SKM-1 (cell line): ENCODE results near the gene KANK2.

ENCODE experiments used
- DNase-seq: peaks from one replicate; lab custom pipeline; 2025; ENCODE audit not compliant: unreplicated experiment; lab: John Stamatoyannopoulos, UW

The KANK2 gene

DNA sequence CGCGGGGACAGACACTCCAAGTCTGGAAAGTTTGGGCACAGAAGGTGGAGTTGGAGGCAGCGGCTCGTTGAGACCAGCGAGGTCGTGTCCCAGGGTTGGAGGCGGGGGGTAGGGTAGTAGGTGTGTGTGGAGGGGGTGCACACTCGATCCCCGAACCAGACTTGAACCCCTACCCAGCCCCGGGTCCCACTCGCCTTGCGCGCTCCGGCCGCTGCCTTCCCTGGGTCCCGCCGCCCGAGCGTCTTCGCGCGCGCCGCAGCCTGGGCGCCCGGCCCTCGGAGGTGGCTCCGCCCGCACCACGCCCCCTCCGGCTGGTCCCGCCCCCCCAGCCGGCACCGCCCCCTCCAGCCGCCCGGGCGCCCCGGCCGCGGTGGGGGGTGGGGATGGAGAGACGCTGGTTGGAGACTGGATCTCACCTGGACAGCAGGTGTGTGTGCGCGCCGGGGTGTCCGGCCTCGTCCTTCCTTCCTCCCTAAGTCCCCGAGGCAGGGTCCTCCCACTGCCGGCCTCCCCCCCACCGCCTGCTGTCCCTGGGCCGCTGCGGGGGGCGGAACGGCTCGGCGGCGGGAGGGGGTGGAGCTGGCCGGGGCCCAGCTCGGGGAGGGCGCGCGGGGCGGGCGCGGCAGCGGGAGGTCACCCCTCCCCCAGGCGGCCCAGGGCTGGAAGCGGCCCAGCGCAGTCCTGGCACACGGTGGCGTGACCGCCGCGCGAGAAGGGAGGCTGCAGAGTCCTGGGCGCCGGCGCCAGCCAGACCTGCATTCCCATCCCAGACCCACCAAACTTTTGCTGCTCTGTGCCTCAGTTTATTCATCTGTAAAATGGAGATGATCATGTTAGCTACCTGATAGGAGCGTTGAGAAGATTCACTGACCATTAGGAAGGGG, at the start of gene KANK2:
Gene KANK2 (minus strand): TSS at position 255 of the 884 bp plus-strand sequence. CDS start 3,034 bp downstream, outside the sequence.
- peak; percentile 65 for DNase-seq

DNA sequence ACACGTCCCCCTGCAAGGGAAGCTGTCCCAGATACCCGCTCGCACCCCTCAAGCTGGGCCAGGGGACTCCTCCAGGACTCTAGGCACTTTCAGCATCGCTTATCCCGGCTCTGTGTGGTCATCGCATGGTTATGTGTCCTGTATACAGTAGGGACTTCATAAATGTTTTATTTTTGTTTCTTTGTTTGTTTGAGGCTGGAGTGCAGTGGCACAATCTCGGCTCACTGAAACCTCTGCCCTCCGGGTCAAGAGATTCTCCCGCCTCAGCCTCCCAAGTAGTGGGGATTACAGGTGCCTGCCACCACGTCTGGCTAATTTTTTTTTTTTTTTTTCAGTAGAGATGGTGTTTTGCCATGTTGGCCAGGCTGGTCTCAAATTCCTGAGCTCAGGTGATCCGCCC, 49.6 kb upstream of the KANK2 start:
- no peak for DNase-seq

GRCh38 chr19:11244846-11245589, 47.7 kb upstream of the KANK2 start:
- no peak for DNase-seq

DNA sequence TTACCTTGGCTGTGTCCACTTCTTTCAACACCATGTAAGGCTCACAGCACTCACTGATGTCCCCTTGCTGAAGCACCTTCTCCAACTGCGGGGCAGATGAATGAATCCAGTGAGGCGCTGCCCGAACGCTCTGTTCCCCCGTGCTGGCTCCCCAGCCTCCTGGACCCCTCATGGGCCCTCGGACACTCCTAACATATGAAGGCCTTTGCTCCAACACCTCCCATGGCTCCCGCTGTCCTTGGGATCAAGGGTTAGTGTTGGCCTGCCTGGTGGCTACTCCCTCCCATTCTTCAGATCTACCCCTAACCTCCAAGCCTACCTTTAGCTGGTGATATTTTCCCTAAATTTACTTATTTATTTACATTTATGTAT, 46.4 kb upstream of the KANK2 start:
- no peak for DNase-seq

DNA sequence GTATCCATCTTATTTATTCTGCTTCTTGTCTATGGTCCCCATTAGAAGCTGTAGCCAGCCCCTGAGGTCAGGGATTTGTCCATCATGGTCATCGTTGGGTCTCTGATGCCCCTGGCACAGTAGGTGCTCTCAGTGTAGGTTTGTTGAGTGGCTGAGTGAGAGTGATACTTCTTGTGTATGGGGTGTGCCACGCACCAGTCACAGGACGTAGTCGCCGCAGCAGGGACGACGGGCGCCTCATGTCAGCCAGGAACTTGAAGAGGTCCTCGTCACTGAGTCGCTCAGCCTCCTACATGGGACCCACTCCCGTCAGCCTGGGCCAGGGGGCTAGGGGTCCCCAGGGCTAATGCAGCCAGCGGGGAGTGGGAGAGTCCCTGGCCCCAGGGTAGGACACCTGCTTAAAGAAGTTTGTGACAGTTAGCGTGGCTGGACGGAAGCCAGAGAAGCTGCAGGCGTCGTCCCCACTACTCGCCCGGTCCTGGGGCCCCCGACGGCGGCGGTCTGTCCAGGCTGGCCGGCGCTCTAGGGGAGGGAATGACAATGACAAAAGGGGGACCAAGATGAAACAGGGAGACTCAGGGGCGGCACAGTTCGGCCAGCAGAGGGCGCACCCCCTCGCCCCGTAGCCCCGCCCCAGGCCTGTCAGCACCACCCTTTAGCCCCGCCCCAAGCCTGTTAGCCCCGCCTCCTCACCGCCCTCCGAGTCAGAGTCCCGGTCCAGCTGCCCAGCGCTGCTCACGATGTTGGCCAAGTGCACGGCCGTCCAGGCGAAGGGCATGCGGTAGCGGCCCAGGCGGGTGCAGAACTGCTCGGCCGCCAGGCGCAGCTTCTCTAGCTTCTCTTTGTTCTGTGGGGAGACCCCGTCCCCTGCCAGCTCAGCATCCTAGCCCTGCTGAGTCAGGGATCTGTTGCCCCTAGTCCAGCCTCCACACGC, 45.8 kb upstream of the KANK2 start:
- peak; percentile 57 for DNase-seq

GRCh38 chr19:11242025-11242424, 44.7 kb upstream of the KANK2 start:
- no peak for DNase-seq

DNA sequence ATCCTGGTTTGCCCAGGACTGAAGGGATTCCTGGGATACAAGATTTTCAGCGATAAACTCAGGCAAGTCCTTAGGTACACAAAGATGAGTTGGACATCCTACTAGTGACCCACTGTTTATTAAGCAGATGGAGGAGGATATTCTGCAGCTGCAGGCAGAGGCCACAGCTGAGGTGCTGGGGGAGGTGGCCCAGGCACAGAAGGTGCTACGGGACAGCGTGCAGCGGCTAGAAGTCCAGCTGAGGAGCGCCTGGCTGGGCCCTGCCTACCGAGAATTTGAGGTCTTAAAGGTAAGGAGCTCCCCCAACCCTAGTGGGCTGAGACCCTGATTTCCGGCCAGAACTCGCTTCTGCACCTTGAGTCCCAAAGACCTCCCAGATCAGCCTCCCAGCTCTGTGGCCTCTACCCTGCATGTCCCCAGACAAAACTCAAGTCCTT, 42.7 kb upstream of the KANK2 start:
- no peak for DNase-seq

DNA sequence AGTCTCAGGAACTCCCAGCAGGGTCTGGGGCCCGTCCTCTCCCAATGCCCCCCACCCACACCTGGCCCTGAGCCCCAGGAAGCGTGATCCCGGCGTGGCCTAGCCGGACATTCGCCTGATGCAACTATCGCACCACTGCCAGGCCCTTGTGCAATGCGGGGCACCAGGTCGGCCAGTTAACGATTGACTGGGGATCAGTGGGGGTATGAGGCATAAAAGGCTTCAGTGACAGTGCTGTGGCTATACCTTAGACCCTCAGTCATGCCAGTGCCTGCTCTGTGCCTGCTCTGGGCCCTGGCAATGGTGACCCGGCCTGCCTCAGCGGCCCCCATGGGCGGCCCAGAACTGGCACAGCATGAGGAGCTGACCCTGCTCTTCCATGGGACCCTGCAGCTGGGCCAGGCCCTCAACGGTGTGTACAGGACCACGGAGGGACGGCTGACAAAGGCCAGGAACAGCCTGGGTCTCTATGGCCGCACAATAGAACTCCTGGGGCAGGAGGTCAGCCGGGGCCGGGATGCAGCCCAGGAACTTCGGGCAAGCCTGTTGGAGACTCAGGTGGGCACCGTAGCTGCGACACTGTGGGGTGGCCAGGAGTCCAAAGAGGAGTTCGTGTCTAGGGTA, 42.1 kb upstream of the KANK2 start, which contains the start of gene ANGPTL8:
Gene ANGPTL8 (plus strand): TSS at position 243 of the 624 bp plus-strand sequence. CDS start 19 bp downstream, at position 262.
- DNase-seq, result no peak

- DNase-seq, result no peak
These were observed 41.5 kb upstream of the KANK2 start for GRCh38 chr19:11238781-11239376.

DNA sequence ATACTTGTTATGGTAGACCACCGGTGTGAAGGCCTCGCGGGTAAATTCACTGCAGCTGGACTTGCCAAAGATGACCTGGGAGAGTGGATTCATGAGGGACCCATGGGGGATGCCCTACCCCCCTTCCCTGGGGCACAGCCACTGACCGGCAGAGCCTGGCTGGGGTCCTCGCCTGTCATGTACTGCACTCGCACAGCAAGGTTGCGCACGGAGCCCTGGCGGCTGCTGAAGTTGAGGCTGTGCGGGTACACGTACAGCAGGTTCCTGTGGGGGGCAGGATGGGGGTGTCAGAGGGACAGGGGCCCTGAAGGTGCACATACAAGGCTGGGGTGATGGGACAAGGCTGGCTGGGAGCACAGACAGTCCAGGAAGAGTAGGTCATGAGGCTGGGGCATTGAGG, 40.7 kb upstream of the KANK2 start:
- DNase-seq, result no peak

DNA sequence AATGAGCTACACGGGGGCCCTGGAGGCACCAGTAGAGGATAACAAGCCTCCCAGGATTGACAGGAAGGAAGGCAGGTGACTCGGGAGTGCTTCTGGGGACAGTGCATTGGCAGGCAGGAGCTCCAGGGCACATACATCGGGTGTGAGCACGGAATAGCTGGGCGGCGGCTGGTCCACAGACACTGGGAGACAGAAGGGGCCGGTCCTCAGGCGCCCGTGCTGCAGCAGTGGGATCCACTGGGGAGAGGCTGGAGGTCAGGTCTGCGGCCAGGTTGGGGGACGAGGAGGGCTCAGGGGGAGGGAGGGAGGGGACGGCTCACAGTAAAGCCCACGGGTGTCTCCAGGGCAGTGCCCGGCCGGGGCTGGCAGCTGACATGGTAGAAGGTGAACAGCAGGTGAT, 40.0 kb upstream of the KANK2 start:
- no peak for DNase-seq

DNA sequence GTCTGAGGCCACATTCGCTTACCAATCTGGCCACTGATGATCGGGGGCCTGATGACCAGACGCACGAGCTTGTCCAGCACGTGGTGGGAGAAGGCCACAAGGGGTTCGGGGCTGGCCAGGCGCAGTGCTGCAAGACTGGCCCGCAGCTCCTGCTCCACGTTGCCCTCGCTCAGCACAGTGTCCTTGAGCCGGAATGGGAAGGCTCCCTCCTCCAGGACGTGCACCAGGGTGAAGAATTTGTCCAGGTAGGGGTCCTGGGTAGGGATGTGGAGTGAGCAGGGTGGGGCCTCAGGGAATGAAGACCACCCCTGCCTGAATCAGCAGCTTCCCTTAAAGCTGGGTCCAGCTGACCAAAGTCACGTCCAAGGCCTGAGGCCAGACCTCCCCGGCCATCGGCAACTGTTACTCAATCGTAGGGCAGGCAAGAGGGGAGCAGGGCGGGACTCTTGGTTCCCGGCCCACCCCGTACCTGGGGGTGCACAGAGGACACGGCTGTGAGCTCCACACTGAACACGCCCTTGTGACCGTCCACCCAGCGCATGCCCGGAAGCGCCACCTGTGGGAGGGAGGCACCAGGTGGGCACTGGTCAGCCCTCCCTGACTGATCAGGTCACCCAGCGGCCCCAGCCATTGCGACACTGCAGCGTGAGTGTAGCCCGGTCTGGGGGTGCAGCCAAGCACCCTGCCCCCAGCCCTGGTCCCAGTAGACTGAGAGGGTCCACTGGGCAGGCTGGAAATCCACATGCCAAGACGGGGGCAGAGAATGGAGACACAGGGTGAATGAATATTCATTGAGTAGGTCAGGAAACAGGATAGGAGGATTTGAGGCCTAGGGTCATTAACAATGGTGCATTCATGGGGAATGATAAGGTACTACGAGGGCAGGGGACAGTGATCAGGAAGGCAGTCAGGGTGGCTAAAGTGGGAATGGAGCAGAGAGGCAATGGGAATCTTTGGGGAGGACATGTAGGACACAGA, 39.3 kb upstream of the KANK2 start:
- no peak for DNase-seq

DNA sequence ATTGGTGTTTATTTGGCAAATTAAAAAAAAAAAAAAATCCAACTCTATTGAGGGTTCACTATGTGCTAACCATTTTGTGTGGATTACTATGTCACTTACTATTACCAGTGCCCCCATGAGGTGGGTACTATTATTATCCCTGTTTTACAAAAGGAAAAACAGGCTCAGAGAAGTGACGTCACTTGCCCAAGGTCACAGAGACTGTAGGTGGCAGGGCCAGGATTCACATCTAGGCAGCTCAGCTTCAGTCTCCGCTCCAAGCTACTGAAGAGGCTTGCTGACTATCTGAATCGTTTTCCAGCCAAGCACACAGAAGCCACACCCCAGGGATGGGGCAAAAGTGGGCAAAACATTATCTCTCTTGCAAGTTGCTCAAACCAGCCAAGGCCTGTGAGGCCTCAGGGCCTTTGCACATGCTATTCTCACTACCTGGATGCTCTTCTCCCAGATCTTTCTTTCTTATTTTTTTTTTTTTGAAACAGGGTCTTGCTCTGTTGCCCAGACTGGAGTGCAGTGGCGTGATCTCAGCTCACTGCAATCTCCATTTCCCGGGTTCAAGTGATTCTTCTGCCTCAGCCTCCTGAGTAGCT, 37.2 kb upstream of the KANK2 start:
- no peak for DNase-seq

DNA sequence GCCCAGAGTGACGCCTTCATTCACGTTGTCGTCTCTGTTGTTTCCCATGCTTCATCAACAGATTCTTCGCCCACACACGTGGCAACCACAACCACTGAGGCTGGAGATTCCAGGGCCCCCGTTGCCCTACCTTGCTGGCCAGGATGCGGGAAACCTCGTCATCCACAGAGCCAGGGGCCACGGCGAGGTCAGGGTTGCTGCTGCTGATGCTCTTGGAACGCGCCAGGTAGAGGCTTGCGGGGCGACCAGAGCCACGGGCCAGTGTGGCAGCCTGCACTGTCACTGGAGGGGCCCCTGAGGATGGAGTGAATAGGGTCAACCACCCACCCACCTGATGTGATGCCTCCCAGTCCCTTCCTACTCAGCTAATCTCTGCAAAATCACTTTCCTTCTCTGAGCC, 35.7 kb upstream of the KANK2 start:
- no peak for DNase-seq

DNA sequence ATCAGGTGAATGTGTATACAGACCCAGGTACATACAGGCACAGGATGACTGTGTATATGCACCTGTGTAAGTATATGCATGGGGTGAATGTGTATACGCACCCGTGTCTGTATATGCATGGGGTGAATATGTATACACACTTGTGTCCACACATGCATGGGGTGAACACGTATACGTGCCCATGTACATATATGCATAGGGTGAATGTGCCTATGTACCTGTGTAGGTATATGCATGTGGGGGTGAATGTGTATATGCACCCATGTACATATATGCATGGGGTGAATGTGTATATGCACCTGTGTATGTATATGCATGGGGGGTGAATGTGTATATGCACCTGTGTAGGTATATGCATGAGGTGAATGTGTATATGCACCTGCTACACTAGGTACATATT, 35.2 kb upstream of the KANK2 start:
- no peak for DNase-seq

- no peak for DNase-seq
These were observed 33.5 kb upstream of the KANK2 start for GRCh38 chr19:11230621-11231386.

GRCh38 chr19:11227195-11227886, 30.0 kb upstream of the KANK2 start:
- no peak for DNase-seq
